ENCODE results near the gene NOTCH4. TPM values are rescaled to one million over a fixed set of nuclear protein-coding genes. Genes with fewer than 3 reads are reported as not detected.
"Not testable (repeated sequence)": the region's sequence is repeated elsewhere in the genome, so short reads cannot be mapped to it uniquely, and the experiment has no call there.

The NOTCH4 gene
- total RNA-seq, 1 donor from 2014 or later, result 4.9 TPM

GRCh38 chr6:32195902-32196681, 27.8 kb downstream of the NOTCH4 start:
- Mint-ChIP-seq H3K4me1 (ENCODE audit: low read depth, unreplicated experiment) (peaks cover 9% of the 10 kb centered on the region), H3K36me3 (ENCODE audit: unreplicated experiment) (no peaks in the 10 kb centered on the region), H3K4me3 (ENCODE audit: unreplicated experiment) (peak overlapping the region; percentile 91), H3K9me3 (ENCODE audit: unreplicated experiment) (peaks cover 14% of the 10 kb centered on the region), H3K27me3 (ENCODE audit: unreplicated experiment) (peaks cover 8% of the 10 kb centered on the region), H3K27ac (ENCODE audit: unreplicated experiment) (peak overlapping the region; percentile 100)
- DNase-seq, result peak; percentile 90
- TF ChIP-seq CTCF (IDR thresholded peaks at IDR 0.05; ENCODE audit: partially characterized antibody, unreplicated experiment), result peak; percentile 8

GRCh38 chr6:32195652-32195901, 28.3 kb downstream of the NOTCH4 start:
- peak; percentile 71 for TF ChIP-seq CTCF (IDR thresholded peaks at IDR 0.05; ENCODE audit: partially characterized antibody, unreplicated experiment)
- Mint-ChIP-seq H3K27me3 (ENCODE audit: unreplicated experiment) (peaks cover 8% of the 10 kb centered on the region), H3K9me3 (ENCODE audit: unreplicated experiment) (peaks cover 17% of the 10 kb centered on the region), H3K4me3 (ENCODE audit: unreplicated experiment) (peak overlapping the region; percentile 91), H3K4me1 (ENCODE audit: low read depth, unreplicated experiment) (peaks cover 11% of the 10 kb centered on the region), H3K27ac (ENCODE audit: unreplicated experiment) (peak overlapping the region; percentile 80), H3K36me3 (ENCODE audit: unreplicated experiment) (no peaks in the 10 kb centered on the region)
- peak; percentile 100 for DNase-seq

GRCh38 chr6:32194825-32195651, 28.8 kb downstream of the NOTCH4 start:
- Mint-ChIP-seq H3K36me3 (ENCODE audit: unreplicated experiment) (no peaks in the 10 kb centered on the region), H3K4me3 (ENCODE audit: unreplicated experiment) (peak overlapping the region; percentile 88), H3K4me1 (ENCODE audit: low read depth, unreplicated experiment) (peaks cover 11% of the 10 kb centered on the region), H3K9me3 (ENCODE audit: unreplicated experiment) (peaks cover 16% of the 10 kb centered on the region), H3K27me3 (ENCODE audit: unreplicated experiment) (peaks cover 8% of the 10 kb centered on the region), H3K27ac (ENCODE audit: unreplicated experiment) (peak overlapping the region; percentile 80)
- TF ChIP-seq CTCF (IDR thresholded peaks at IDR 0.05; ENCODE audit: partially characterized antibody, unreplicated experiment), result no peak
- DNase-seq, result no peak

- Mint-ChIP-seq H3K36me3 (ENCODE audit: unreplicated experiment) (no peaks in the 10 kb centered on the region), H3K27me3 (ENCODE audit: unreplicated experiment) (peaks cover 8% of the 10 kb centered on the region), H3K4me1 (ENCODE audit: low read depth, unreplicated experiment) (peaks cover 11% of the 10 kb centered on the region), H3K27ac (ENCODE audit: unreplicated experiment) (peak overlapping the region; percentile 80), H3K4me3 (ENCODE audit: unreplicated experiment) (peak overlapping the region; percentile 88), H3K9me3 (ENCODE audit: unreplicated experiment) (peaks cover 16% of the 10 kb centered on the region)
- DNase-seq, result no peak
- no peak for TF ChIP-seq CTCF (IDR thresholded peaks at IDR 0.05; ENCODE audit: partially characterized antibody, unreplicated experiment)
Observed at GRCh38 chr6:32194388-32194787, 29.5 kb downstream of the NOTCH4 start.

- H3K27ac Mint-ChIP-seq (ENCODE audit: unreplicated experiment); DNase-seq; H3K4me3 Mint-ChIP-seq (ENCODE audit: unreplicated experiment); H3K36me3 Mint-ChIP-seq (ENCODE audit: unreplicated experiment): not testable (repeated sequence)
- H3K9me3 Mint-ChIP-seq (ENCODE audit: unreplicated experiment), result peaks cover 21% of the 10 kb centered on the region
- H3K27me3 Mint-ChIP-seq (ENCODE audit: unreplicated experiment), result peaks cover 11% of the 10 kb centered on the region
- H3K4me1 Mint-ChIP-seq (ENCODE audit: low read depth, unreplicated experiment), result peaks cover 17% of the 10 kb centered on the region
Observed at GRCh38 chr6:32193096-32193495, 30.8 kb downstream of the NOTCH4 start.
